Thoracic aorta (tissue), 2 donors: ENCODE measurements around the gene HMGA1. TPM values are rescaled to one million over a fixed set of nuclear protein-coding genes. Genes with fewer than 3 reads are reported as not detected.
A peak's percentile ranks its signal among the peaks of the same experiment; 100 is the strongest.

ENCODE experiments used
- ATAC-seq: fragments of 150-250 bp; one replicate; pipeline ENCODE4 v1.8.0; 2017; ENCODE audit warnings: low read depth; ENCODE audit not compliant: insufficient number of reproducible peaks, low FRiP score
- DNase-seq: peaks from one replicate; pipeline ENCODE4 v3.0.0-alpha.2; 2020; ENCODE audit warnings: low spot score
- H3K27ac ChIP-seq, 2 donors: fragments of 200-600 bp; sonication (generic); 1 replicate in 1 of 2; 2 replicates in 1 of 2; pipeline ENCODE4 v1.5.1; 2016; ENCODE audit warnings: mild to moderate bottlenecking in 2 of 2, moderate library complexity in 2 of 2
- H3K27me3 ChIP-seq: fragments of 200-600 bp; sonication (generic); replicated peaks from 2 replicates; pipeline ENCODE4 v1.6.0; 2016; ENCODE audit warnings: mild to moderate bottlenecking; ENCODE audit not compliant: insufficient read depth
- H3K36me3 ChIP-seq: fragments of 200-600 bp; sonication (generic); one replicate; pipeline ENCODE4 v1.5.1; 2016
- H3K4me1 ChIP-seq, 2 donors: fragments of 200-600 bp; sonication (generic); 1 replicate in 1 of 2; 2 replicates in 1 of 2; pipeline versions ENCODE4 v1.5.1 to v1.6.0; 2016; ENCODE audit warnings: low read depth in 2 of 2, mild to moderate bottlenecking in 1 of 2; ENCODE audit not compliant: control insufficient read depth in 1 of 2
- H3K4me3 ChIP-seq: fragments of 200-600 bp; sonication (generic); 2 replicates; pipeline ENCODE4 v1.5.1; 2016; ENCODE audit warnings: mild to moderate bottlenecking
- H3K9me3 ChIP-seq: fragments of 200-600 bp; sonication (generic); 2 replicates; pipeline ENCODE4 v1.5.1; 2016
- CTCF ChIP-seq: fragments of 200-600 bp; sonication (generic); IDR thresholded peaks from one replicate; pipeline ENCODE4 v1.5.1; 2019; ENCODE audit warnings: antibody characterized with exemption
- total RNA-seq, 2 donors: library from RNA; depleted of rRNA; stranded (reverse); fragments of >200 nt; gene quantifications; one replicate each; pipeline versions ENCODE4 v1.1.0 to v1.2.3, GENCODE V29; 2016

HMGA1 gene
- total RNA-seq, 2 donors from 2014 or later, result 20.7 to 28.0 TPM

GRCh38 chr6:34223956-34224940 is 12.4 kb upstream of the HMGA1 start:
- peak; percentile 79 for ATAC-seq
- Histone ChIP-seq H3K27ac (peak overlapping the region; percentile 65 to 94), H3K4me1 (peaks cover 8 to 15% of the 10 kb centered on the region in 2 donors), H3K27me3 (no peaks in the 10 kb centered on the region), H3K9me3 (no peaks in the 10 kb centered on the region), H3K4me3 (peak overlapping the region; percentile 95), H3K36me3 (no peaks in the 10 kb centered on the region)
- no peak for TF ChIP-seq CTCF
- DNase-seq, result peak; percentile 71

- DNase-seq (no peak), ATAC-seq (no peak)
- Histone ChIP-seq H3K27me3 (no peaks in the 10 kb centered on the region), H3K27ac (no peak overlapping the region), H3K36me3 (no peaks in the 10 kb centered on the region), H3K4me1 (peaks cover 8 to 15% of the 10 kb centered on the region in 2 donors), H3K9me3 (no peaks in the 10 kb centered on the region), H3K4me3 (no peak overlapping the region)
- no peak for TF ChIP-seq CTCF
Observed at GRCh38 chr6:34225551-34225950, 11.1 kb upstream of the HMGA1 start.

GRCh38 chr6:34226066-34226465 is 10.6 kb upstream of the HMGA1 start:
- DNase-seq (no peak), ATAC-seq (no peak)
- no peak overlapping the region for H3K4me3 ChIP-seq
- TF ChIP-seq CTCF, result no peak
- H3K4me1 ChIP-seq, result peaks cover 8 to 15% of the 10 kb centered on the region in 2 donors
- H3K36me3 ChIP-seq, result no peaks in the 10 kb centered on the region
- H3K27me3 ChIP-seq, result no peaks in the 10 kb centered on the region
- H3K27ac ChIP-seq, result no peak overlapping the region
- H3K9me3 ChIP-seq, result no peaks in the 10 kb centered on the region

GRCh38 chr6:34226731-34227586 is 9.7 kb upstream of the HMGA1 start:
- Histone ChIP-seq H3K27ac (no peak overlapping the region), H3K27me3 (no peaks in the 10 kb centered on the region), H3K4me1 (peaks cover 8 to 15% of the 10 kb centered on the region in 2 donors), H3K36me3 (no peaks in the 10 kb centered on the region), H3K9me3 (no peaks in the 10 kb centered on the region), H3K4me3 (no peak overlapping the region)
- ATAC-seq (no peak), DNase-seq (no peak)
- no peak for TF ChIP-seq CTCF
